Stimulated activated CD4-positive, alpha-beta T cell treated with anti-CD3 and anti-CD28 coated beads, Interleukin-12 subunit alpha, Interleukin-12 subunit beta, amount 100 ng/mL, for 24 hours (primary cell): ENCODE data around the gene BTNL9.
"Not testable (repeated sequence)": the region's sequence is repeated elsewhere in the genome, so short reads cannot be mapped to it uniquely, and the experiment has no call there.

Experiments used
- DNase-seq, 2 experiments: peaks; one replicate each; pipeline ENCODE4 v3.0.0-alpha.2; 2020; ENCODE audit warnings: low read depth in 2 of 2

BTNL9 gene

GRCh38 chr5:181039931-181040630, at the start of gene BTNL9:
TSS of gene BTNL9 (plus strand) at chr5:181040266. CDS start at chr5:181045490, 5,224 bp downstream.
- DNase-seq, result no peak

GRCh38 chr5:180990882-180991242, 49.2 kb upstream of the BTNL9 start:
- DNase-seq, result no peak

- no peak for DNase-seq
Observed at GRCh38 chr5:181001947-181002346, 38.1 kb upstream of the BTNL9 start.

- no peak for DNase-seq
Observed at GRCh38 chr5:181005791-181006190, 34.3 kb upstream of the BTNL9 start.

GRCh38 chr5:181008136-181008535, 31.9 kb upstream of the BTNL9 start:
- no peak for DNase-seq

- not testable (repeated sequence) for DNase-seq
Observed at GRCh38 chr5:181010018-181010417, 30.0 kb upstream of the BTNL9 start.

- not testable (repeated sequence) for DNase-seq
Observed at GRCh38 chr5:181014654-181015053, 25.4 kb upstream of the BTNL9 start.

- not testable (repeated sequence) for DNase-seq
Observed at GRCh38 chr5:181017448-181017847, 22.6 kb upstream of the BTNL9 start.

- DNase-seq, result no peak
Observed at GRCh38 chr5:181020688-181021087, 19.4 kb upstream of the BTNL9 start.

- DNase-seq, result no peak
Observed at GRCh38 chr5:181024245-181025064, 15.6 kb upstream of the BTNL9 start.

- DNase-seq, result no peak
Observed at GRCh38 chr5:181027452-181028031, 12.5 kb upstream of the BTNL9 start.

- DNase-seq, result no peak
Observed at GRCh38 chr5:181028032-181028819, 11.8 kb upstream of the BTNL9 start.

GRCh38 chr5:181031716-181032115, 8.3 kb upstream of the BTNL9 start:
- DNase-seq, result no peak

GRCh38 chr5:181035991-181036815, 3.9 kb upstream of the BTNL9 start:
- DNase-seq, result no peak

GRCh38 chr5:181036816-181037364, 3.2 kb upstream of the BTNL9 start:
- DNase-seq, result no peak

- no peak for DNase-seq
Observed at GRCh38 chr5:181037365-181037861, 2.7 kb upstream of the BTNL9 start.

GRCh38 chr5:181039471-181039870, 595 bp upstream of the BTNL9 start:
- no peak for DNase-seq

- no peak for DNase-seq
Observed at GRCh38 chr5:181040631-181040945, 522 bp downstream of the BTNL9 start.

GRCh38 chr5:181041043-181041442, 977 bp downstream of the BTNL9 start:
- no peak for DNase-seq

GRCh38 chr5:181042036-181042713, 2.1 kb downstream of the BTNL9 start:
- DNase-seq, result no peak
